COLO668 (cell line): ENCODE measurements around the gene VSIR.

ENCODE experiments used
- DNase-seq: peaks from one replicate; lab custom pipeline; 2025; ENCODE audit not compliant: unreplicated experiment; lab: John Stamatoyannopoulos, UW

The VSIR gene

DNA sequence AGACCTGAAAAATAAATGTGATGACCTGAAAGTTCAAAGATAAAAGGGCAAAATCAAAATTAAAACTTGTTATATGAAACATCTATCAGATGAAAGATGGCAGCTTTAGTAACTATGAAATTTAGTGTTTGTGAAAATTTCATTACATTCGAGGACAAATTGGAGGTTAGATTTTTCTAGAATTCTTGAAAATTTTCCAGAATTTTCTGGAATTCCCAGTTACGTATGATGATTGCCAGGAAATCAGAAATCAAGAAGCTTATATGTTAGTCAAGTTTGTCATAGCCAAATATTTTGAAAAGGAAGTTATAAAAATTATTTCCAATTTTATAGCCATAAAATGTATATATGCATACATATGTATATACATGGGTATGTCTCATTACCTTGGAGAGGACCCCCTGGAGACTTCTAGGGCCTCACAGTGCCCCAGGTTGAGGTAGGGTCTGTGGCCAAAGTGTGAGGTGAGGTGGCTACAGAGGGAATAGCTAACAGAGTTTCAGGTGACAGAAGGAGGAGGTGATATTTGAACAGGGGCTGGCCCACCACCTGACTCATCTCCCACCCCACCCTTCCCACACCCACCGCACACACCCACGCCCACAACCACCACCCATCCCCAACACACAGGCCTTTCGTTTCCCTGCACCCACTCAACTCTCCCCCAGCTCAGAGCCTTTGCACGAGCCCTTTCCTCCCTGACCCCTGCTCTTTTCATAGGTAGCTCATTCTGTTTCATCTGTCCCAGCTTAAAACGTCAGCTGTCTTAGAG, 75.2 kb downstream of the VSIR start:
- DNase-seq: no peak
